Stimulated activated naive CD4-positive, alpha-beta T cell treated with Interleukin-2 at 50 U/mL for 16 hours (primary cell): ENCODE data around the gene SHC4.
"Not testable (repeated sequence)": the region's sequence is repeated elsewhere in the genome, so short reads cannot be mapped to it uniquely, and the experiment has no call there.

ENCODE experiments used
- DNase-seq: peaks from one replicate; lab custom pipeline; 2025; lab: John Stamatoyannopoulos, UW

SHC4 gene

GRCh38 chr15:48963524-48964113 is at the start of gene SHC4:
TSS of gene SHC4 (minus strand) at chr15:48963919. CDS start at chr15:48963015, 904 bp downstream.
- DNase-seq = no peak

- DNase-seq = no peak
Measured at GRCh38 chr15:48999314-48999713, 35.6 kb upstream of the SHC4 start.

GRCh38 chr15:48996276-48996675 is 32.6 kb upstream of the SHC4 start:
- no peak for DNase-seq

- no peak for DNase-seq
Measured at GRCh38 chr15:48993380-48993779, 29.7 kb upstream of the SHC4 start.

GRCh38 chr15:48992545-48992944 is 28.8 kb upstream of the SHC4 start:
- DNase-seq = no peak

GRCh38 chr15:48992096-48992495 is 28.4 kb upstream of the SHC4 start:
- DNase-seq = no peak

GRCh38 chr15:48989170-48989569 is 25.5 kb upstream of the SHC4 start:
- no peak for DNase-seq

- DNase-seq = no peak
Measured at GRCh38 chr15:48987142-48987541, 23.4 kb upstream of the SHC4 start.

- DNase-seq = no peak
Measured at GRCh38 chr15:48986240-48986639, 22.5 kb upstream of the SHC4 start.

- DNase-seq = no peak
Measured at GRCh38 chr15:48985516-48985915, 21.8 kb upstream of the SHC4 start.

- no peak for DNase-seq
Measured at GRCh38 chr15:48984811-48985352, 21.2 kb upstream of the SHC4 start.

GRCh38 chr15:48984021-48984710 is 20.4 kb upstream of the SHC4 start:
- no peak for DNase-seq

GRCh38 chr15:48983300-48983699 is 19.6 kb upstream of the SHC4 start:
- DNase-seq = no peak

- DNase-seq = no peak
Measured at GRCh38 chr15:48981941-48982340, 18.2 kb upstream of the SHC4 start.

- no peak for DNase-seq
Measured at GRCh38 chr15:48978638-48979037, 14.9 kb upstream of the SHC4 start.

GRCh38 chr15:48976444-48977088 is 12.8 kb upstream of the SHC4 start:
- no peak for DNase-seq

GRCh38 chr15:48975472-48976419 is 12.0 kb upstream of the SHC4 start:
- peak; percentile 58 for DNase-seq

- no peak for DNase-seq
Measured at GRCh38 chr15:48974882-48975281, 11.2 kb upstream of the SHC4 start.

- no peak for DNase-seq
Measured at GRCh38 chr15:48972750-48973503, 9.2 kb upstream of the SHC4 start.

- DNase-seq = not testable (repeated sequence)
Measured at GRCh38 chr15:48970926-48971325, 7.2 kb upstream of the SHC4 start.

- no peak for DNase-seq
Measured at GRCh38 chr15:48968066-48968465, 4.3 kb upstream of the SHC4 start.
